Kidney capillary endothelial cell (primary cell): ENCODE measurements around the gene ZCCHC7.

ENCODE experiments used
- DNase-seq: peaks from one replicate; pipeline ENCODE4 v3.0.0-alpha.2; 2018; ENCODE audit warnings: low spot score

Gene ZCCHC7

GRCh38 chr9:37209431-37210386, 89.3 kb downstream of the ZCCHC7 start:
- DNase-seq = no peak

DNA sequence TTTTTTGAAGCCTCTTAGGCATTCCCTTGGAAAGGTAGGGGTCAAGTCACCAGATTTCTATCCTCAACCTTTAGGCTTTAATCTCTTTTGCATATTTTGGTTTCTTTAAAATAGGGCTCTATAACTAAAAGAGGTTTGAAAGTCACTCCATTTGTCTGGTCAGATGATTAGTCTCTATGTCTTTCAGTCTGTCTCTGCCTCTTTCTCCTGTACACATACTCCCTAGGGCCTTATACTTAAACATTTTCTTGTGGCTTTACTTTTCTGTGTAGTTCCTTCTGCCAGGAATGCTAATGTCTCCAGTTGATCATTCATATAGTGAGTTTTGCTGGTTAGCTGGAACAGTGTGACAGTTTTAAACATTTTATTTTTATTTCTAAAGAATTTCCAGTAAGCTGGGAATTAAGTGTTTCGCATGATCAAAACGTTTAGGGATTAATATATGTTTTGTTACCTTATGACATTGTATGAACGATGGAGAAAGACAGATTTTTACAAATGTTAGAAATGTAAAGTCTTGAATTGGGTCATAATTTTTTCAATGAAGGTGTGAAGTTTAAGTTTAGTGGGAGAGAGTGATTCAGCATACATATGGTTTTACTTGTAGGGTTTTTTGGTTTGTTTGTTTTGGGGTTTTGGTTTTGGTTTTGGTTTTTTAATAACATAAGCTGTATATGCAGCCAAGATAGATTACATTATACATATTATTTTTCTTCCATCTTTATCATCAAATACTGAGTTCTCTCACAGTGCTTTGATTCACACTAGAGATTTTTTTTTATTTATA, 90.6 kb downstream of the ZCCHC7 start:
- no peak for DNase-seq

DNA sequence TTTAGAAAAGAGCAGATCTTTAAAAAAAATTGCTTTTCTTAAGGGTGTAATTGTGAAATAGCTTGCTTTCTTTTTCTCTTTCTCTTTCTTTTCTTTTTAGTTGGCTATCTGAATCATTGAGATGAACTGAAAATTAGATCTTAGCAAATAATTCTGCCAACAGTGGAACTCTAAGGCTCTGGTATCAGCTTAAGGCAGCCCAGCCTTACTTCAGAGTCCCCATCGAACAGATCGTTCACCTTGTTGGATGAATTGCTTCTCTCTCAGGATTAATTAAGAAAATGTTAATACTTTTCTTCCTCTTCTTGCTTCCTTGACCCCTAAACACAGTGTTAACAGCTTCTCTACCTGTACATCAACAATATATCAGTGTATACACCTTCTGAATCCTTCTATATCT, 92.1 kb downstream of the ZCCHC7 start:
- DNase-seq = no peak

GRCh38 chr9:37215381-37215780, 95.0 kb downstream of the ZCCHC7 start:
- DNase-seq = no peak

DNA sequence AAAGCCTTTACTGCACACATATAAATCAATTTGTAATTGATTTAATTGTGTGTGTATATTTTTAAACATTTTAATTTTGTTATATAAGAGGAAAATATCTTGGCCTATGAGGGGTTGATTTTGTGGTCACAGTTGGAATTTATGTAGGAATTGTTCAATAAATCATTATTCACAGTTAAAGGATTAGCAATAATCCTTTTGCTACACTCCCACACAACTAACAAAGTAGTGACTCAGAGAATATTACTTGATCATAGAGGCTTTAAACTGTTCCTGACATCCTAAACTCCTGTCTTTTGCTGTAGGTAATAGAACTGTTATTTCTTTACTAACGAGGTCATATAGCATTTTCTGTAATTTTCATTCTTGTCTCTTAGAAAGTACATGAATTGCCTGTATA, 95.5 kb downstream of the ZCCHC7 start:
- no peak for DNase-seq

GRCh38 chr9:37217161-37217560, 96.8 kb downstream of the ZCCHC7 start:
- DNase-seq = no peak

GRCh38 chr9:37218800-37219425, 98.5 kb downstream of the ZCCHC7 start:
- DNase-seq = no peak

- no peak for DNase-seq
Measured at GRCh38 chr9:37220971-37221370, 100.6 kb downstream of the ZCCHC7 start.

DNA sequence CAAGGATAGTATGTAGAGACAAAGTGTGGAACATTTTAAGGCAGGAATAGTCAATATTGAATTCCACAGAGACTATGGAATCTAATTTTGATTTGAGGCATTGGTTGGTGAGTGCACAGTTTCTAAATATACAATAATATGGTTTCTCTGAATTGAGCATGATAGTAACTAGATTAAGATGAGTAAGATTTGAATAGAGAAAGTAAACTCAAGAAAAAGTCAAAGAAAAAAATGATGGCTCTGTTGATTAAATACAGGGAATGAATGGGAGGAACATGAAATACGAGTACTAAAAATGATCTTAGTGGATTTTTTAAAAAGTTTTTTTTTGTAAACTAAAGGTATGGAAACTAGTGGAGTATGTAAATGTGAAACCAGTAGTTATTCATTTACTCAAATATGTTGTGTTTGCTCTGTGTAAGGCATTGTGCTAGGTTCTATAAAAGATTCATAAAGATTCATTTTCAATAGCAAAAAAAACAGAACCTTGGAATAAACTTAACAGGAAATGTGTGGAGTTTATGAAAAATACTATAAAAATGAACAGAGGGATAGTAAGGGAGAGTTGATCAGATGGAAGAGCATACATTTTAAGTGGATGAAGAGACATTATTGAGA, 101.2 kb downstream of the ZCCHC7 start:
- no peak for DNase-seq

DNA sequence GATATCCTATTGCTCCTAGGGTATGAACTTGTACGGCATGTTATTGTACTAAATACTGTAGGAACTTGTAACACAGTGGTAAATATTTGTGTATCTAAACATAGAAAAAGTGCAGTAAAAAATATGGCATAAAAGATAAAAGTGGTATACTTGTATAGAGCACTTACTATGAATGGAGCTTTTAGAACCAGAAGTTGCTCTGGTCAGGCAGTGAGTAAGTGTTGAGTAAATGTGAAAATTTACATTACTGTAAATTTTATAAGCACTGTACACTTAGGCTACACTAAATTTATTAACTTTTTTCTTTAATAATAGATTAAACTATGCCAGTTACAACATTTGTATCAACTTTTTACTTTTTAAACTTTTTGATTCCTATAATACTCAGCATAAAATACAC, 109.1 kb downstream of the ZCCHC7 start:
- DNase-seq = no peak

- peak; percentile 16 for DNase-seq
Measured at GRCh38 chr9:37229882-37230482, 109.6 kb downstream of the ZCCHC7 start.

DNA sequence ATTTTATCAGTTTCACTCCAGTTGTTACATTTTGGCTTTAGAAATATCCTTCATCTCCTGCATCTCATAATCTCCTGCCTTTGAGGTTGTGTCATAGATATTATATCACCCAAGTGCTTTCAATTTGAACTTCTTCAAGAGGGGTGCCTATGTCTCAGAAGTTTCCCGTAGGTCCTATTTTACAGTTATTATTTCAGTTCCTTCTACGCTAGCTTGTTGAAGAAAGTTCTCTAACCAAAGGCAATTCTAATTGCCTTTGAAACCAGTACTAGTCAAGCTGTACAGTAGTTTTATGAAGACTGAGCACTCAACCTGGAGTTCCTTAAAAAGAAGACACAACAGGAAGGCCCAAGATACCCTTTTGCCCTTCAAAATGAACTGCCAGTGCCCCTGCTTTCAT, 116.4 kb downstream of the ZCCHC7 start:
- DNase-seq = no peak

- DNase-seq = no peak
Measured at GRCh38 chr9:37238122-37238521, 117.7 kb downstream of the ZCCHC7 start.

GRCh38 chr9:37239224-37239859, 119.0 kb downstream of the ZCCHC7 start:
- DNase-seq = no peak

DNA sequence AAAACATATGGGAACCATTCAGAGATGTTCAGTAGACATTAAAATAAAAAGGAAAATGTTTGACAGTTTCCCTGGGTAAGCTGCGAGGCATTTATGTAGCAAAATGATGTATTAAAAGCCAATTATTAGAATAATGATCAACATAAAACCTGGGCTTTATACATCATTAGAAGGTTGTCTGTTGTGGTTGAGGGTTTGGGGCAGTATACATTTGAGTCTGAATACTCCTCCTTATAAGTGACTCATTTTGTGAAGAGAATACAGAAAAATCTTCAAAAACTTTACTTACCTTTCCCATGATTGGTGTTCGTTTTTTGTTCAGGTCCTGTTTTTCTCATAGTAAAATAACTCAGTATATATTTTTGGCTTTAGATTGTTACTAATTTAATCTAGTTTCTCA, 119.5 kb downstream of the ZCCHC7 start:
- DNase-seq = no peak

DNA sequence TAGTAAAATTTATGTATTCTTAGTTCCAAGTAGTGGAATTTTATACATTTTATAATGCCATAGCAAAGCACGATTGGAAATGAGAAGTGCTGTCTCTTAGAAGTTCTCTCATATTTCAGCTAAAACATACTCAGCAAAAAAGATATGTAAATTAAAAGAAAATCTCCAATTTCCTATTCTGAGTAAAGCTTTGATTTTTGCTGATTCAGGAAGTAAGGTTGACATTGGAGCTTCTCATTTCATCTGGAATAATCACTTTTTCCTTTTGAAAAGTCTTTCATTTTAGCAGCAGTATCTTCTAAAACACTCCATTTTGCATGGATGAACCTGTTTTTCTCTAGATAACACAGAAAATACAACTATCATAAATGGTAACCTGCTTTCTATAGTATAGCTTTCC, 121.0 kb downstream of the ZCCHC7 start:
- no peak for DNase-seq

GRCh38 chr9:37242089-37242488, 121.7 kb downstream of the ZCCHC7 start:
- no peak for DNase-seq

DNA sequence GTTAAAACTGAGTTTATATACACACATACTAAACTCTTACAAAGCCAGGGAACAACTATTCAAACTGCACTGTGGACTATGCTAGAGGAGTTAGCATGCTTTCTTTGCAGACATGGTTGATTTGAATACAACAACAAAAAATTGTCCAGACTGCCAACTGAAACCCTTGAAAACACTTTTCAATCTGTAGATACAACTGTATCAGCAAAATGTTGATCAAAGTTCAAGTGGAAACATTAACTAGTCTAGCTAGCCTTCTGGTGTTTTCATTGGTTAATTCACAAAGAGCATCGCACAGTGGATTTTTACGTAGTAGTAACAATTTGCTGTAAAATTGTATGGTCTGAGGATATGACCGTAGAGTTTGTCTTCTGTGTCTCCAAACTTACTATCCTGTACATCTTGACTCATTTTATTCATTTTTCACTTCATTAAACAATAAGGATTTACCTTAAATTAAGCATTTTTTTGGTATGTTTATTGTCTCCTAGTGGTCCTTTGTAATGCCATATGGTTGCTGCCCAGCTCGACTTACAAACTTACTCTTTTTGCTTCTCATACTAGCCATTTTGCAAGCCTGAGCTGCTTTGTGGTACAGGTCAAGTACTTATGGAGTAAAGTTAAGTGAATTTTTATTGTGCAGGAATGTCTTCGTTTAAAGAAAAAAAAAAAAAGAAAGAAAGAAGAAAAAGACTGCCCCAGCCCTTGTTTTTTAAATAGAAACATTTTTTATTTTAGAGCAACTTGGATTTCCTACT, 123.4 kb downstream of the ZCCHC7 start:
- no peak for DNase-seq

GRCh38 chr9:37246826-37247225, 126.5 kb downstream of the ZCCHC7 start:
- no peak for DNase-seq

- DNase-seq = no peak
Measured at GRCh38 chr9:37248651-37249163, 128.3 kb downstream of the ZCCHC7 start.
